ENCODE data around the gene MAGI2. TPM values are rescaled to one million over a fixed set of nuclear protein-coding genes. Genes with fewer than 3 reads are reported as not detected.

MAGI2 gene
- total RNA-seq, 2 experiments from 2014 or later, result 0.03 to 0.17 TPM

GRCh38 chr7:78635026-78635793 lies 818.3 kb downstream of the MAGI2 start:
- intact Hi-C loops (cut with micrococcal nuclease; ENCODE audit: unreplicated experiment), result no loop called here
- H3K9me3 ChIP-seq (ENCODE audit: low read length), result no peaks in the 10 kb centered on the region
- H3K4me1 ChIP-seq (ENCODE audit: insufficient read depth, low read length, poor library complexity, severe bottlenecking), result no peaks in the 10 kb centered on the region
- H3K79me2 ChIP-seq (ENCODE audit: insufficient read depth, low read depth, low read length), result no peaks in the 10 kb centered on the region
- no peak for TF ChIP-seq EZH2phosphoT487 (IDR thresholded peaks at IDR 0.05; ENCODE audit: borderline replicate concordance, low read depth, low read length)
- no peak for TF ChIP-seq CTCF (conservative IDR thresholded peaks at IDR 0.05; ENCODE audit: low read length)
- DNase-seq (ENCODE audit: low spot score), result no peak
- no peak overlapping the region for H3K4me2 ChIP-seq (ENCODE audit: low read length)
- CTCF ChIA-PET (ENCODE audit: unreplicated experiment), result no interaction called here
- BruUV-seq (replicated peaks), result no TSS peak
- no peaks in the 10 kb centered on the region for H3K36me3 ChIP-seq (ENCODE audit: insufficient read depth, low read length)
- no peak overlapping the region for H2AFZ ChIP-seq (ENCODE audit: low read length)
- H3K4me3 ChIP-seq (ENCODE audit: low read depth, low read length, poor library complexity, severe bottlenecking), result no peak overlapping the region
- POLR2A ChIA-PET, result interaction anchor here (0.6 kb wide), 1 partner anchor 49 kb away, joined by 3 read pairs; no protein-coding TSS in a partner anchor
- H3K27ac ChIP-seq (ENCODE audit: low read depth, low read length, poor library complexity, severe bottlenecking), result no peak overlapping the region
- H4K20me1 ChIP-seq (ENCODE audit: insufficient read depth, low read length), result no peaks in the 10 kb centered on the region
- H3K9me2 ChIP-seq (ENCODE audit: insufficient read depth, low read length), result no peaks in the 10 kb centered on the region

DNA sequence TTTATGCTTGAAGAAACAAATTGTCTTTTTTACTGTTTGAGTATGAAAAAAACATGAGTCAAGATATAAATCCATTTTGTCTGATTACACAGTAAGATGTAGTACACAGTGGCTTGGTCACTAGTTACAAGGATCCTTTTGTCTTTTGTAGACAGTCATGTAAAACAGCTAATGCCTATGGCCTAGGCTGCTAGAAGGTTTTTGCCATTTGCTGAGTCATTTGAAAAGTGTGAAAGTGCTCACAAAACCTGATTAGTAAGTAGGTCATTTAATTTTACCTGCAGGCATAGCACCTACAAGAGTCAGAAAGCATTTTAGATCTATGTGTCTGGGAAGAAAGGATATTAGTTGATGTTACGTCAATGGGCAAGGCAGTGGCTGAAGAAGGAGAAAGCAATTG lies 819.4 kb downstream of the MAGI2 start:
- Histone ChIP-seq H3K4me3 (ENCODE audit: low read depth, low read length, poor library complexity, severe bottlenecking) (no peak overlapping the region), H3K36me3 (ENCODE audit: insufficient read depth, low read length) (no peaks in the 10 kb centered on the region), H3K9me2 (ENCODE audit: insufficient read depth, low read length) (no peaks in the 10 kb centered on the region), H4K20me1 (ENCODE audit: insufficient read depth, low read length) (no peaks in the 10 kb centered on the region), H3K9me3 (ENCODE audit: low read length) (no peaks in the 10 kb centered on the region), H2AFZ (ENCODE audit: low read length) (no peak overlapping the region), H3K4me2 (ENCODE audit: low read length) (no peak overlapping the region), H3K79me2 (ENCODE audit: insufficient read depth, low read depth, low read length) (no peaks in the 10 kb centered on the region), H3K27ac (ENCODE audit: low read depth, low read length, poor library complexity, severe bottlenecking) (no peak overlapping the region), H3K4me1 (ENCODE audit: insufficient read depth, low read length, poor library complexity, severe bottlenecking) (no peaks in the 10 kb centered on the region)
- intact Hi-C loops (cut with micrococcal nuclease; ENCODE audit: unreplicated experiment), result no loop called here
- no peak for DNase-seq (ENCODE audit: low spot score)
- BruUV-seq (replicated peaks), result no TSS peak
- ChIA-PET POLR2A (no interaction called here), CTCF (ENCODE audit: unreplicated experiment) (no interaction called here)
- no peak for TF ChIP-seq EZH2phosphoT487 (IDR thresholded peaks at IDR 0.05; ENCODE audit: borderline replicate concordance, low read depth, low read length)
- no peak for TF ChIP-seq CTCF (conservative IDR thresholded peaks at IDR 0.05; ENCODE audit: low read length)

GRCh38 chr7:78620920-78621319 lies 832.5 kb downstream of the MAGI2 start:
- H3K36me3 ChIP-seq (ENCODE audit: insufficient read depth, low read length), result no peaks in the 10 kb centered on the region
- POLR2A ChIA-PET, result no interaction called here
- CTCF ChIA-PET (ENCODE audit: unreplicated experiment), result no interaction called here
- H3K4me3 ChIP-seq (ENCODE audit: low read depth, low read length, poor library complexity, severe bottlenecking), result no peak overlapping the region
- TF ChIP-seq EZH2phosphoT487 (IDR thresholded peaks at IDR 0.05; ENCODE audit: borderline replicate concordance, low read depth, low read length), result no peak
- no peak for TF ChIP-seq CTCF (conservative IDR thresholded peaks at IDR 0.05; ENCODE audit: low read length)
- no peaks in the 10 kb centered on the region for H3K4me1 ChIP-seq (ENCODE audit: insufficient read depth, low read length, poor library complexity, severe bottlenecking)
- intact Hi-C loops (cut with micrococcal nuclease; ENCODE audit: unreplicated experiment), result no loop called here
- H4K20me1 ChIP-seq (ENCODE audit: insufficient read depth, low read length), result no peaks in the 10 kb centered on the region
- no peaks in the 10 kb centered on the region for H3K9me3 ChIP-seq (ENCODE audit: low read length)
- no peaks in the 10 kb centered on the region for H3K79me2 ChIP-seq (ENCODE audit: insufficient read depth, low read depth, low read length)
- H3K9me2 ChIP-seq (ENCODE audit: insufficient read depth, low read length), result no peaks in the 10 kb centered on the region
- H3K27ac ChIP-seq (ENCODE audit: low read depth, low read length, poor library complexity, severe bottlenecking), result no peak overlapping the region
- no TSS peak for BruUV-seq (replicated peaks)
- DNase-seq (ENCODE audit: low spot score), result peak; percentile 8
- H3K4me2 ChIP-seq (ENCODE audit: low read length), result no peak overlapping the region
- H2AFZ ChIP-seq (ENCODE audit: low read length), result no peak overlapping the region
